Mesendoderm (in vitro differentiated cells): Measurements from ENCODE around the gene MARK1.
A peak's percentile ranks its signal among the peaks of the same experiment; 100 is the strongest.
"Not testable (repeated sequence)": the region's sequence is repeated elsewhere in the genome, so short reads cannot be mapped to it uniquely, and the experiment has no call there.

Experiments used
- DNase-seq: peaks from one replicate; pipeline ENCODE4 v3.0.0; 2013
- H2AK5ac ChIP-seq: 2 replicates; pipeline ENCODE4 v1.6.1; 2013; ENCODE audit warnings: low read length, inconsistent platforms
- H2BK120ac ChIP-seq: 2 replicates; pipeline ENCODE4 v1.6.1; 2013; ENCODE audit warnings: low read depth, mild to moderate bottlenecking, low read length, moderate library complexity, mixed read lengths
- H2BK15ac ChIP-seq: replicated peaks from 2 replicates; pipeline ENCODE4 v1.6.1; 2013; ENCODE audit warnings: low read depth, mild to moderate bottlenecking, moderate library complexity
- H2BK5ac ChIP-seq: 2 replicates; pipeline ENCODE4 v1.6.1; 2013; ENCODE audit warnings: low read length, inconsistent platforms
- H3K18ac ChIP-seq: 2 replicates; pipeline ENCODE4 v1.6.1; 2013; ENCODE audit warnings: mild to moderate bottlenecking, low read length, mixed read lengths
- H3K23ac ChIP-seq: one replicate; pipeline ENCODE4 v1.6.1; 2013; ENCODE audit warnings: low read length
- H3K27ac ChIP-seq: 2 replicates; pipeline ENCODE4 v1.5.1; 2013; ENCODE audit warnings: low read depth, mild to moderate bottlenecking, inconsistent platforms, low read length, moderate library complexity
- H3K27me3 ChIP-seq: 2 replicates; pipeline ENCODE4 v1.6.1; 2013; ENCODE audit warnings: low read length, control low read depth, mild to moderate bottlenecking, inconsistent platforms; ENCODE audit not compliant: insufficient read depth, poor library complexity
- H3K36me3 ChIP-seq: 2 replicates; pipeline ENCODE4 v1.6.1; 2013; ENCODE audit warnings: low read length, inconsistent platforms; ENCODE audit not compliant: control insufficient read depth, insufficient read depth
- H3K4ac ChIP-seq: one replicate; pipeline ENCODE4 v1.6.1; 2013; ENCODE audit warnings: low read depth, mild to moderate bottlenecking, low read length, moderate library complexity
- H3K4me1 ChIP-seq: 2 replicates; pipeline ENCODE4 v1.6.1; 2013; ENCODE audit warnings: low read depth, low read length, inconsistent platforms; ENCODE audit not compliant: control insufficient read depth
- H3K4me2 ChIP-seq: 2 replicates; pipeline ENCODE4 v1.6.1; 2013; ENCODE audit warnings: low read length
- H3K4me3 ChIP-seq: 2 replicates; pipeline ENCODE4 v1.5.1; 2013; ENCODE audit warnings: mild to moderate bottlenecking, low read length
- H3K56ac ChIP-seq: one replicate; pipeline ENCODE4 v1.6.1; 2013; ENCODE audit warnings: low read length
- H3K79me1 ChIP-seq: 2 replicates; pipeline ENCODE4 v1.6.1; 2013; ENCODE audit warnings: low read length, inconsistent platforms
- H3K79me2 ChIP-seq: 2 replicates; pipeline ENCODE4 v1.6.1; 2013; ENCODE audit warnings: mild to moderate bottlenecking, low read length; ENCODE audit not compliant: control insufficient read depth, insufficient read depth
- H3K9ac ChIP-seq: 2 replicates; pipeline ENCODE4 v1.6.1; 2013; ENCODE audit warnings: low read length, inconsistent platforms
- H4K5ac ChIP-seq: one replicate; pipeline ENCODE4 v1.6.1; 2013; ENCODE audit warnings: low read length
- H4K8ac ChIP-seq: one replicate; pipeline ENCODE4 v1.6.1; 2013; ENCODE audit warnings: low read depth, mild to moderate bottlenecking, control low read depth, low read length, moderate library complexity
- WGBS: extraction: QIAGEN DNeasy Blood & Tissue Kit; methylation state at CpG from one replicate; pipeline ENCODE4 v1.1.7; 2013; ENCODE audit warnings: low lambda C conversion rate, missing lambda C conversion rate; ENCODE audit not compliant: insufficient coverage; ENCODE audit errors: extremely low coverage; 5-methylcytosine and 5-hydroxymethylcytosine counted together

Gene MARK1

DNA sequence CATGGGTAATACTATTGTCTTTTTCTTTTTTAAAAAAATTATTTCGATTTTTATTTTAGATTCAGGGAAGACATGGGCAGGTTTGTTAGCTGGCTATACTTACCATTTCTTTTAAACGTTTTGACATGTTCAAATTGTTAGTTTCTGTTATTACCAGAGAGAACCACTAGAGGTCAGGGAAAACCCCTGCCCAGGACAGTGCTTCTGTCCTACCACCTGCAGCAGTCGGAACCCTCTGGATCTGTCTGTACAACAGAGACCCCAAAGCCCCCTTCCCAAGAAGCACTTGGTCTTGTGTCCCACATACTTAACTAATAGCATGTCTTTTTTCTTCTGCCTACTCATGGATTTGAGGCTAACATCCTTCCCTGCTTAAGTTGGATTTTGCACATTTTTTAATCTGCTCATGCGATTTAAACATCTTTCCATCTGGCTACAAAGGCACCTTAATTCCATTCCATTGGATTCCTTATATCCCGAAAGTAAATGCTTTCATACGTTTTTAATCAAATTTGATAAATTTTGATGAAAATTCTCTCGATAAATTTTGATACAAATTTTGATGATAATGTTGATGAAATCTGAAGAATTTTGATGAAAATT, 152.2 kb downstream of the MARK1 start:
- no peak overlapping the region for H4K8ac ChIP-seq
- WGBS = no CpG with 5 or more reads among the region's 7 CpGs
- no peak overlapping the region for H3K23ac ChIP-seq
- no peak overlapping the region for H3K9ac ChIP-seq
- H3K27me3 ChIP-seq = no peaks in the 10 kb centered on the region
- H3K36me3 ChIP-seq = no peaks in the 10 kb centered on the region
- H3K27ac ChIP-seq = no peak overlapping the region
- H2BK120ac ChIP-seq = no peak overlapping the region
- H3K56ac ChIP-seq = no peak overlapping the region
- peak; percentile 60 for DNase-seq
- H3K18ac ChIP-seq = no peak overlapping the region
- H3K79me1 ChIP-seq = no peaks in the 10 kb centered on the region
- no peak overlapping the region for H2BK15ac ChIP-seq
- no peak overlapping the region for H2AK5ac ChIP-seq
- no peak overlapping the region for H3K4ac ChIP-seq
- H3K4me2 ChIP-seq = no peak overlapping the region
- H3K4me1 ChIP-seq = no peaks in the 10 kb centered on the region
- H3K79me2 ChIP-seq = no peaks in the 10 kb centered on the region
- no peak overlapping the region for H3K4me3 ChIP-seq
- no peak overlapping the region for H4K5ac ChIP-seq
- H2BK5ac ChIP-seq = no peak overlapping the region

DNA sequence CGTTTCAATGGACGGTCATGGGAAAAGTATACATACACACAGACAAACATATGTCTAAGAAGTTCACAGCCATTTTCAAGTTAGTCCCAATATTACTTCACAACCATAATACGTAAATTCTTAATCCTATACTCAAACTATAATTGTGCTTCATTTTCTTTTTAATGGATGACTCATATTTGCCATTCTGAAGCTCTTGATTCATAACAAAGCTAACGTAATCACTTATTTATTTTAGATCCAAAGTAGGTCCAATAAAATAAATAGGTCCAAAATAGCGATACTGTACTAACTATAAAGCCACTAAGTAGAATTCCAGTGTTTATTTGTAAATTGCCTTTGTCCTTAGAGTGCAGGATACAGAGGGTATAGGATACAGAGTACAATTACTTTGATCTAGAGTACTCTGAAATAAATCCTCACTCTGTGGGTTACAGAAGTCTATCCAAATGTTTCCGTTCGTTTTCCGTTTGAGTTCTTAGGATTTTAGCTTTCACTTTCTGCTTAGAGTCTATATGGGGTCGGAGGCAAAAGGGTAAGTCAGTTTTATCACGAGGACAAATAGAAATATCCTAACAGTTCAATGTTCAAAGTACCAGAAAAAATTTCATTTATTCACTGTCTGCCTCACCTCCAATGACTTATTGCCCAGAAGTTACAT, 153.4 kb downstream of the MARK1 start:
- H2AK5ac ChIP-seq = no peak overlapping the region

DNA sequence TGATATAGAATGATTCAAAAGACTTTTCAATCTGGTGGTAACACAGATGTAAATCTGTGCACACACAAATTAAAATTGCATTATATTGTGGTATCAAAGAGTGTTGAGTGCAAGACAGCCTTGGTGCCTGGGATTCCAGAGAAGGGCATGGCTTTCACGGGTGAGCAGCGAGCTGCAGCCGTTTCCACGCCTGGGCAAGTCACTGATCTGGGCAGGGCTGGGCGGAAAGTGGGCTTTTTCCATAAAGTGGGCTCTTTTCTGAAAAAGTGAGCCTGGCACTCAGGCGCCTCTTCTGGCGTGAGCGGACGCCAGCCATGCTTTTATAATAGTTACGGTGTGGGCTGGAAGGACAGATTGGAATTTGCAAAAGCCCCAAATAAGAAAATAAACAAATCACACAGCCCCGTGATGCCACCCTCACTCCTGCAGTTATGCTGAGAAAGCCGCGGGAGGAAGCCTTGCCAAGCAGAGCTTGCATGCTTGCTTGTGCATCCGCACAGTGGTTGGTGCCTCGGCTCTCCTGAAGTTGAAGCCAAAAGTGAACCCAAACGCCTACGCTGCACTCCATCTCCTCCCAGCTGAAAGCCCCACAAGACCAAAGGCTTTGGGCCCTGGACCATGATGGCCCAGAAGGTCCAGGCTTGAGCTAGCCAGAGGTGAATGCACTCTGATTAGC, 155.1 kb downstream of the MARK1 start:
- H2BK5ac ChIP-seq = no peak overlapping the region
- no peak overlapping the region for H3K4ac ChIP-seq
- H3K56ac ChIP-seq = no peak overlapping the region
- no peak overlapping the region for H3K4me2 ChIP-seq
- H3K4me1 ChIP-seq = no peaks in the 10 kb centered on the region
- H3K79me1 ChIP-seq = no peaks in the 10 kb centered on the region
- no peak overlapping the region for H2BK120ac ChIP-seq
- H3K79me2 ChIP-seq = no peaks in the 10 kb centered on the region
- WGBS = no CpG with 5 or more reads among the region's 17 CpGs
- H3K27me3 ChIP-seq = no peaks in the 10 kb centered on the region
- no peak overlapping the region for H3K4me3 ChIP-seq
- H4K5ac ChIP-seq = no peak overlapping the region
- no peak for DNase-seq
- no peak overlapping the region for H3K9ac ChIP-seq
- no peak overlapping the region for H2AK5ac ChIP-seq
- no peak overlapping the region for H4K8ac ChIP-seq
- H2BK15ac ChIP-seq = no peak overlapping the region
- H3K27ac ChIP-seq = no peak overlapping the region
- H3K36me3 ChIP-seq = no peaks in the 10 kb centered on the region
- H3K18ac ChIP-seq = no peak overlapping the region
- H3K23ac ChIP-seq = no peak overlapping the region

More for the DNA sequence above, 153.4 kb downstream of the MARK1 start:
- H3K36me3 ChIP-seq = no peaks in the 10 kb centered on the region
- no peak overlapping the region for H3K23ac ChIP-seq
- H3K18ac ChIP-seq = no peak overlapping the region
- no peak overlapping the region for H3K4ac ChIP-seq
- no peaks in the 10 kb centered on the region for H3K79me1 ChIP-seq
- no peaks in the 10 kb centered on the region for H3K79me2 ChIP-seq
- no peak overlapping the region for H4K8ac ChIP-seq
- no peak overlapping the region for H2BK15ac ChIP-seq
- H3K9ac ChIP-seq = no peak overlapping the region
- H2BK5ac ChIP-seq = no peak overlapping the region
- no peak overlapping the region for H3K27ac ChIP-seq
- DNase-seq = no peak
- H3K4me2 ChIP-seq = no peak overlapping the region
- no peak overlapping the region for H3K56ac ChIP-seq
- no peaks in the 10 kb centered on the region for H3K27me3 ChIP-seq
- H4K5ac ChIP-seq = no peak overlapping the region
- no peak overlapping the region for H3K4me3 ChIP-seq
- no peak overlapping the region for H2BK120ac ChIP-seq
- WGBS = 100% methylated on average over 1 of the region's 10 CpGs
- H3K4me1 ChIP-seq = no peaks in the 10 kb centered on the region

- not testable (repeated sequence) for H3K23ac ChIP-seq, H3K27ac ChIP-seq, H3K4me2 ChIP-seq, H3K56ac ChIP-seq, H2BK5ac ChIP-seq, H3K4me3 ChIP-seq, H2BK15ac ChIP-seq, DNase-seq, H3K4ac ChIP-seq, H4K8ac ChIP-seq, H2BK120ac ChIP-seq, H3K18ac ChIP-seq, H3K9ac ChIP-seq, H3K36me3 ChIP-seq, H3K27me3 ChIP-seq, H3K4me1 ChIP-seq, H3K79me1 ChIP-seq, H3K79me2 ChIP-seq, H2AK5ac ChIP-seq, H4K5ac ChIP-seq
- no CpG with 5 or more reads among the region's 12 CpGs for WGBS
Observed at GRCh38 chr1:220683716-220684115, 155.8 kb downstream of the MARK1 start.

GRCh38 chr1:220684890-220685289, 157.0 kb downstream of the MARK1 start:
- Histone ChIP-seq H3K23ac (no peak overlapping the region), H3K18ac (no peak overlapping the region), H3K4me1 (no peaks in the 10 kb centered on the region), H3K27ac (no peak overlapping the region), H4K5ac (no peak overlapping the region), H3K56ac (no peak overlapping the region), H3K9ac (no peak overlapping the region), H3K4ac (no peak overlapping the region), H2BK120ac (no peak overlapping the region), H3K79me2 (no peaks in the 10 kb centered on the region), H3K27me3 (no peaks in the 10 kb centered on the region), H3K36me3 (no peaks in the 10 kb centered on the region), H2BK5ac (no peak overlapping the region), H4K8ac (no peak overlapping the region), H3K4me2 (no peak overlapping the region), H2AK5ac (no peak overlapping the region), H2BK15ac (no peak overlapping the region), H3K4me3 (no peak overlapping the region), H3K79me1 (no peaks in the 10 kb centered on the region)
- WGBS = no CpG with 5 or more reads among the region's 4 CpGs
- DNase-seq = no peak
